GM12875 (cell line): ENCODE results near the gene ACIN1.

Experiments
- H3K4me3 ChIP-seq: one replicate; pipeline ENCODE4 v1.5.1; 2011; ENCODE audit warnings: low read depth, low read length, control low read depth
- TF ChIP-seq, protein P1 (sequence below): IDR thresholded peaks from 2 replicates; pipeline ENCODE4 v1.5.1; 2011; ENCODE audit warnings: low read depth, mild to moderate bottlenecking, control low read depth, inconsistent platforms, low read length, moderate library complexity, borderline replicate concordance; ENCODE audit not compliant: insufficient read depth

ACIN1 gene

DNA sequence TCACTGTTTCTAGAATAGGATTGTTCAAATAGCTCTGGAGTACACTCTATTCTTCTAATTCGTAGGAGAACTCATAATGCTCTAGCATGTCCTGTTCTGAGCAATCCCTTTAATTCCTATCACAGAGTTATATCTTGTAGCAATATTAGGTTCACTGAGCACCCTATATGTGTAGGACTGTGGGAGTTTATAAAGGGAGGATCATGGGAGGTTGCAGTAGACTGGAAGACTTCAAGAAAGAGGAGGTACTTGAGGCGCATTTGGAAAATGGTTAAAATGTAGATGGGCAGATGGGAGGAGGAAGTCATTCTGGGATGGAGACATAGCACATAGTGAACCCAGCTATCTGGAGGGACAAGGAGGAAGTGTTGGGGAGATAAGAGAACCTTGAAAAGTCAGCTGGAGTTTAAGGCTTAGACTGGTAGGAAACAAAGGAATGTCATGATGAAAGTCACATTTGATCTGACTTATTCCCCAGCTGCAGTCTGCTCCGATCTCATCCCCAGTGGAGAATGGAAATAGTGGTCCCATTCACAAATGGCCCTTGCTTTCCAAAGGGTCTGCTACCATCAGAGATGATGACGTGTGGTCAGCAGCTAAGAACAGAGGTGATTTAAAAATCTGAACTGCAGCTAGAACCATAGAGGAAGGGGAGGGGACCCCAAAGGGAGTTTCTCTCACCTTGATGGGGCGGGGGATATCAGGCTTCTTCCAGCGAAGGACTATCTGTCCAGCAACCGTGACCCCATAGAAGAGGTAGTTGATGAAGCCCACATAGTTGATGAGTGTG is 34.2 kb upstream of the ACIN1 start:
- H3K4me3 ChIP-seq: no peak overlapping the region
- TF ChIP-seq, protein P1, sequence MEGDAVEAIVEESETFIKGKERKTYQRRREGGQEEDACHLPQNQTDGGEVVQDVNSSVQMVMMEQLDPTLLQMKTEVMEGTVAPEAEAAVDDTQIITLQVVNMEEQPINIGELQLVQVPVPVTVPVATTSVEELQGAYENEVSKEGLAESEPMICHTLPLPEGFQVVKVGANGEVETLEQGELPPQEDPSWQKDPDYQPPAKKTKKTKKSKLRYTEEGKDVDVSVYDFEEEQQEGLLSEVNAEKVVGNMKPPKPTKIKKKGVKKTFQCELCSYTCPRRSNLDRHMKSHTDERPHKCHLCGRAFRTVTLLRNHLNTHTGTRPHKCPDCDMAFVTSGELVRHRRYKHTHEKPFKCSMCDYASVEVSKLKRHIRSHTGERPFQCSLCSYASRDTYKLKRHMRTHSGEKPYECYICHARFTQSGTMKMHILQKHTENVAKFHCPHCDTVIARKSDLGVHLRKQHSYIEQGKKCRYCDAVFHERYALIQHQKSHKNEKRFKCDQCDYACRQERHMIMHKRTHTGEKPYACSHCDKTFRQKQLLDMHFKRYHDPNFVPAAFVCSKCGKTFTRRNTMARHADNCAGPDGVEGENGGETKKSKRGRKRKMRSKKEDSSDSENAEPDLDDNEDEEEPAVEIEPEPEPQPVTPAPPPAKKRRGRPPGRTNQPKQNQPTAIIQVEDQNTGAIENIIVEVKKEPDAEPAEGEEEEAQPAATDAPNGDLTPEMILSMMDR: no peak

DNA sequence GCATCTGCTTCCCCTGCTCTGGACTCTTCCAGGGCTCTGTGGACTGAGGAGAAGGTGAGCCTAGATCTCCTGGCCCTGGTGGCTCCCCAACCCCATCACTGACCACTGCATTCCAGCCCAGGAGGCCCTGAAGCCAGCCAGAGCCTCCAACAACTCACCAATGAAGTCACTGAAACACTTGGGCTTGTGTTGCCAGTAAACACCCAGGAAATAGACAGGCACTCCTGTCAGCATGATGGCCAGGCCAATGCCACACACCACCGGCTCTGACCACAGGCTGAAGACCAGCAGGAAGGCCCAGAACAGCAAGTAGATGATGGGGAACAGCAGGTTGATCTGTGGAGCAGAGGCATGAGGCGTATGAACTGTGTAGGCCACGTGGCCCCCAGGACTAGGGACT is 32.9 kb upstream of the ACIN1 start:
- no peak overlapping the region for H3K4me3 ChIP-seq
- TF ChIP-seq, protein P1: no peak

DNA sequence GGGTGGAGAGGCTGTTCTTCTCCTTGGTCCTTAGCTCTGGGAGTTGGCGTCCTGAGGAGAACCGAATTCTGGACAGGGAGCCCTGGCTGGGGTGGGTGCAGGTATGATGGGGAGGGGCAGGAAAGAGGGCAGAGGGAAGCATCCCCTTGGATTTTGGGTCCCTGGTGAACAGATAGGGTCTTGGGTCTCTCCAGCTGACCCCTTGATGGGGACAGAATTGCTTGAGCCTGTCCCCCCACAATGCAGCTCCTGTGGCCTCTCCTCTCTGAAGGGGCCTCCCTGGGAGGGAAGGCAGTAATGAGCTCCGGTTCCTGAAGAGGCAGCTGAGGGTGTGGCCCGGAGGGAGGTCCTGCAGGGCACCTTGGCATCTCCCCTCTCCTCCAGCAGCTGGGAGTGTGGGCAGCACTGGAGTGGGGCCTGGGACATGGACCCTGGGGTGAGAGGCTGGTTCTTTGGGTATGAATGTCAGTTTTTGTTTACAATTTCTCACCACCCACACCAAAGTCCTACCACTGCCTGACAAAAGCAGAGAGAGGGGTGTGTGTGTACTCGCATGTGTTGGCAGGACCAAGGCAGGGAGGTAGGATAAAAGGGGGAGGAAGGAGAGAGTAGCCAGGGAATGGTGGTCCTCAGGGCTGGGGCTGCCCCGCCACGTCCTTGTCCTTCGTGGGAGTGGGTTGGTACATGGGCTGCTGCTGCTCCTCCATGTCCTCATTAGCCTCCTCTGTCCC is 31.8 kb upstream of the ACIN1 start:
- no peak overlapping the region for H3K4me3 ChIP-seq
- TF ChIP-seq, protein P1: no peak

DNA sequence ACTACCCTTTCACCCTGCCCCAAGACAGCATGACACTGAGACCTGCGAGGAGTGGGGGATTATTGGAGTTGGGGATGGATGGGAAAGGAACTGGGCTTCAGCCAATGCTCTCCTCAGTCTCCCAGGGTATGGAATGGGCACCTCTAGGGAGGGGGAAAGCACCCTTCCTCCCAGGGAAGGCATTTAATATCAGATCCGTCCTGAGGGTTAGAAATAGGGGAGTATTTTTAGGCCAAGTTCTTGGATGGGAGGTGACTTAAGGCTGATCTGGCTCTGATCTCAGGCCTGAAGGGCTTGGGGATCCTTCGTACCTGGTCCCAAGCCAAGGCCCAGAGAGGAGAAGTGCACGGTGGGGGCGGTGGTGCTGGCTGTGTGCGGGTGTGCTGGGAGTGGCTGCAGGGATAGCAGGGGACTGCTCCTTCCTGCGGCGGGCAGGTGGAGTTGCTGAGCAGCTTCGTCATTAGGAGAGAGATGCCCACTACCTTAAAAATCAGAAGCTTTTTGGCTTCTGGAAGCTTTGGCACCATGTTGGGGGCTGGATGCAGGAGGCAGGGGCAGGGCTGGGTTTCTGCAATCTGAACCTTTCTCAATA is 31.1 kb upstream of the ACIN1 start:
- TF ChIP-seq, protein P1: no peak

DNA sequence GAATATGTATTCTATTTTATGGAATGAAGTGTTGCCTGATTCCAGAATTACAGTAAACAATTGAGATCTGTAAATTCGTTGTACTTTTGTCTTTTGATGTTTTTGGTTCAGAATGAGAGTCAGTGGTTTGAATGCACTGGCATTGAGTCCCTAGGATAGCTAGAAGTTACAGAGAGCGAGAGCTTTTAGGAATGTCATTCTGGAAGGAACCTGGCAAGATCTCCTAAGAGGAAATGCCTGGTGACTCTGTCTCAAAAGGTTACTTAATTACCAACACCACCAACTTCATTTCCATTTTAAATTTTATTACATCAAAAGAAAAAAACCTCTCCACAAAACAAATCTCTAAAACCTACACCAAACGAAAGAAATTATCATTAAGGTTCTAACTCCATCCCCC is 30.1 kb upstream of the ACIN1 start:
- no peak overlapping the region for H3K4me3 ChIP-seq
- TF ChIP-seq, protein P1: no peak

More for the DNA sequence above, 31.1 kb upstream of the ACIN1 start:
- no peak overlapping the region for H3K4me3 ChIP-seq

DNA sequence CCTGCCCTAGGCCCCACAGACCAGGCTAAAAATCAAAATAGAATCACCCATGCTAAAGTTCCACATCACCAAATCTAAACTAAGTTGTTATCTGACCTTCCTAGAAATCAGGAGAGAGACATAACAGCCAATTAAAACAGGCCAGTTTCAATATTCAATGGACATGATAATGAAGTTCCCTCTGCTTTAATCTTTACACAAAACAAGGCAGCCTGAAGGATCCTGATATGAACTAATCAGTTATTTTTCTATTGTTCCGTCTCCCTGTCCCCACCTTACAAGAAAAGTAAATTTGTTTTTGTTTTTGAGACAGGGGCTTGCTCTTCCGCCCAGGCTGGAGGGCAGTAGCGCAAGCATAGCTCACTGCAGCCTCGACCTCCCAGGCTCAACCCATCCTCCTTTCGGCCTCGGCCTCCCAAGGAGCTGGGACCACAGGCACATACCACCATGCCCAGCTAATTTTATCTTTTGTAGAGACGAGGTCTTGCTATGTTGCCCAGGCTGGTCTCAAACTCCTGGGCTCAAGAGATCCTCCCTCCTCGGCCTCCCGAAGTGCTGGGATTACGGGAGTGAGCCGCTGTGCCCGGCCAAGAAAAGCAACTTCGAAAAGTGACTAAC is 29.5 kb upstream of the ACIN1 start:
- no peak overlapping the region for H3K4me3 ChIP-seq
- TF ChIP-seq, protein P1: no peak
